RWPE1 (cell line): Measurements from ENCODE around the gene BABAM2.
A peak's percentile ranks its signal among the peaks of the same experiment; 100 is the strongest.
"Not testable (repeated sequence)": the region's sequence is repeated elsewhere in the genome, so short reads cannot be mapped to it uniquely, and the experiment has no call there.

Experiments used
- CTCF ChIA-PET: fragments of 350-600 bp; sonication (Branson Sonifier 250); formaldehyde crosslinking; extraction: SDS; loops from one replicate; lab custom pipeline; 2021; lab: Yijun Ruan, JAX
- POLR2A ChIA-PET: fragments of 400-600 bp; formaldehyde crosslinking; extraction: SDS; loops from one replicate; lab custom pipeline; 2020; ENCODE audit warnings: antibody characterized with exemption; ENCODE audit not compliant: low non-redundant PET; lab: Yijun Ruan, JAX
- DNase-seq: peaks from one replicate; pipeline ENCODE4 v3.0.0; 2012; ENCODE audit warnings: low spot score
- H3K27ac ChIP-seq: fragments of 450-650 bp; 2 replicates; pipeline ENCODE4 v1.5.1; 2017
- TF ChIP-seq, protein P1 (sequence below): fragments of 450-650 bp; conservative IDR thresholded peaks from 2 replicates; pipeline ENCODE4 v1.5.1; 2017; ENCODE audit warnings: low read depth, mild to moderate bottlenecking

The BABAM2 gene

DNA sequence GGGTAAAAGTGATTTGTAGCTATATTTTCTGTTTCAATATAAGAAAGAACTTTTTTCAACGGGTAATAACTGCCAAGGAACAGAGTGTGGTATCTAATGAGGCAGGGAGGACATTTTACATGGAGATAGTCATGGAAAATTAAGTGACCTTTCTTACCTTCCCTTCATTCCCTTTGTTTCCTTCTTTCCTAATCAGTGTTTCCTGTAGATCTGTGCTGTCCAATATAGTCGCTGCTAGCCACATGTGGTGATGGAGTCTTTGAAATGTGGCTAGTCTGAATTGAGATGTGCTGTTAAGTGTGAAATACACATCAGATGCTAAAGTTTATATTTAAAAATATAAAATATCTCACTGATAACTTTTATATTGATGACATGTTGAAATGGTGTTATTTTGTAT is 81.8 kb downstream of the BABAM2 start:
- CTCF ChIA-PET, result interaction anchor here (0.6 to 1.2 kb wide), 2 partner anchors 12 to 134 kb away, joined by 3 to 5 read pairs; no protein-coding TSS in a partner anchor
- DNase-seq, result no peak

DNA sequence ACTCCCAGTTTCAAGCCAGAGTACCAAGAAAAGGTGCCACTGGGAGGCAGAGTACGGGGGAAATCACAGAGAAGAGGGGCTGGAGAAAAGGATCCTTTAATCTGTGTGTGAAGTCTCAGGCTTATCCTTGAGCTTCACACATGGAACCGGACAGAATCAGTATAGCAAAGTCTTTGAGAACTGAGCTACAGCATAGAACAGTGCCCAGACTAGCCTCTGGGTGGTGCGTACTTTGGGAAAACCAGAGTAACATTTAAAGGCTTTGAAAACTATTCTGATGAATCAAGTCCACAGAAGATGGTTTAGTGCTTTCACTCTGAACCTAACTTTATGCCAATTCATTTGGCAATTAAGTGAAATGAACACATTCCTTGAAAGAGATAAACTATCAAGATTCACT is 83.1 kb downstream of the BABAM2 start:
- CTCF ChIA-PET, result interaction anchor here (0.6 to 0.7 kb wide), 2 partner anchors 52 to 64 kb away, joined by 3 to 6 read pairs; no protein-coding TSS in a partner anchor
- POLR2A ChIA-PET, result no interaction called here
- TF ChIP-seq, protein P1, sequence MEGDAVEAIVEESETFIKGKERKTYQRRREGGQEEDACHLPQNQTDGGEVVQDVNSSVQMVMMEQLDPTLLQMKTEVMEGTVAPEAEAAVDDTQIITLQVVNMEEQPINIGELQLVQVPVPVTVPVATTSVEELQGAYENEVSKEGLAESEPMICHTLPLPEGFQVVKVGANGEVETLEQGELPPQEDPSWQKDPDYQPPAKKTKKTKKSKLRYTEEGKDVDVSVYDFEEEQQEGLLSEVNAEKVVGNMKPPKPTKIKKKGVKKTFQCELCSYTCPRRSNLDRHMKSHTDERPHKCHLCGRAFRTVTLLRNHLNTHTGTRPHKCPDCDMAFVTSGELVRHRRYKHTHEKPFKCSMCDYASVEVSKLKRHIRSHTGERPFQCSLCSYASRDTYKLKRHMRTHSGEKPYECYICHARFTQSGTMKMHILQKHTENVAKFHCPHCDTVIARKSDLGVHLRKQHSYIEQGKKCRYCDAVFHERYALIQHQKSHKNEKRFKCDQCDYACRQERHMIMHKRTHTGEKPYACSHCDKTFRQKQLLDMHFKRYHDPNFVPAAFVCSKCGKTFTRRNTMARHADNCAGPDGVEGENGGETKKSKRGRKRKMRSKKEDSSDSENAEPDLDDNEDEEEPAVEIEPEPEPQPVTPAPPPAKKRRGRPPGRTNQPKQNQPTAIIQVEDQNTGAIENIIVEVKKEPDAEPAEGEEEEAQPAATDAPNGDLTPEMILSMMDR, result no peak
- no peak overlapping the region for H3K27ac ChIP-seq
- DNase-seq, result no peak

More for the DNA sequence above, 81.8 kb downstream of the BABAM2 start:
- POLR2A ChIA-PET, result no interaction called here
- TF ChIP-seq, protein P1, result no peak
- H3K27ac ChIP-seq, result no peak overlapping the region

DNA sequence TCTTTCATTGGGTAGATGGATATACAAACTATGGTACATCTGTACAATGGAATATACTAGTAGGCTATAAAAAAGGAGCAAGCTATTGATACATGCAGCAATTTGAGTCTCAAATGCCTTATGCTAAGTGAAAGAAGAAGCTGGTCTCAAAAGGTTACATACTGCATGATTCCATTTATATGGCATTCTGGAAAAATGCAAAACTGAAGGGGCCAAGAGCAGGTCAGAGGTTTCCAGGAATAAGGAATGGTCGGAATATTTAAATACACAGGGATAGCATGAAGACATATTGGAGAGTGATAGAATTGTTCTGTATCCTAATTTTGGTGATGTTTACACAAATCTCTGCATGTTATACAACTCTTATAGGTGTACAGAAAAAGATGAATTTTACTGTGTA is 85.8 kb downstream of the BABAM2 start:
- ChIA-PET CTCF (no interaction called here), POLR2A (no interaction called here)
- H3K27ac ChIP-seq, result no peak overlapping the region
- DNase-seq, result no peak
- TF ChIP-seq, protein P1, result no peak

DNA sequence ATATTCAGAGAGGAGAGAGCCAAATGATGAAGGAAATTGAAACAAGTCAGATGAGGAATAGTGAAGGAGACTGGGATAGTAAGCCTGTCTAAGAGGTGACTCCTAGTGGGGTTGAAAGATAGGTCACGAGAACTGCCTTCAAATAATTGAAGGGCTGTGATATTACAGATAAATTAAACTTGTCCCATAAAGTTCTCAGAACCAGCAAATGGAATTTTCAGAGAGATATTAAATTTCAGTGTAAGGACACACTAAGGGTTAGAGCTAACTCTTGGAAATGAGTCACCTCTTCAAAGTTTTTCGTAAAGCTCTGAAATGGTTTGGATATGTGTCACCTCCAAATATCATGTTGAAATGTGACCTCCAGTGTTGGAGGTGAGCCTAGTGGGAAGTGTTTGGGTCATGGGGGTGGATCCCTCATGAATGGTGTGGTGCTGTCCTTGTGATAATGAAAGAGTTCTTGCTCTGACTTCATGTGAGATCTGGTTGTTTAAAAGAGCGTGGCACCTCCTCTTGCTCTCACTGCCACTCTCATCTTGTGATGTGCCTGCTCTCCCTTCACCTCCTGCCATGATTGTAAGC is 87.3 kb downstream of the BABAM2 start:
- POLR2A ChIA-PET, result no interaction called here
- TF ChIP-seq, protein P1, result no peak
- H3K27ac ChIP-seq, result peak overlapping the region; percentile 76
- DNase-seq, result peak; percentile 36
- CTCF ChIA-PET, result interaction anchor here (0.6 kb wide), 1 partner anchor 62 kb away, joined by 5 read pairs; no protein-coding TSS in a partner anchor

DNA sequence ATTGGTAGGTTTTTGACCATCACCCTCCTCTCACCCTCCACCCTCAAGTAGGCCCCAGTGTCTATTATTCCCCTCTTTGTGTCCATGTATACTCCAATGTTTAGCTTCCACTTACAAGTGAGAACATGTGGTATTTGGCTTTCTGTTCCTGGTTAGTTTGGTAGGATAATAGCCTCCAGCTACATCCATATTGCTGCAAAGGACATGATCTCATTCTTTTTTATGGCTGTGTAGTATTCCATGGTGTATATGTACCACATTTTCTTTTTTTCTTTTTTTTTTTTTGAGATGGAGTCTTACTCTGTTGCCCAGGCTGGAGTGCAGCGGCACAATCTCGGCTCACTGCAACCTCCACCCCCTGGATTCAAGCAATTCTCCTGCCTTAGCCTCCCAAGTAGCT is 88.2 kb downstream of the BABAM2 start:
- CTCF ChIA-PET, DNase-seq, POLR2A ChIA-PET, H3K27ac ChIP-seq: not testable (repeated sequence)

DNA sequence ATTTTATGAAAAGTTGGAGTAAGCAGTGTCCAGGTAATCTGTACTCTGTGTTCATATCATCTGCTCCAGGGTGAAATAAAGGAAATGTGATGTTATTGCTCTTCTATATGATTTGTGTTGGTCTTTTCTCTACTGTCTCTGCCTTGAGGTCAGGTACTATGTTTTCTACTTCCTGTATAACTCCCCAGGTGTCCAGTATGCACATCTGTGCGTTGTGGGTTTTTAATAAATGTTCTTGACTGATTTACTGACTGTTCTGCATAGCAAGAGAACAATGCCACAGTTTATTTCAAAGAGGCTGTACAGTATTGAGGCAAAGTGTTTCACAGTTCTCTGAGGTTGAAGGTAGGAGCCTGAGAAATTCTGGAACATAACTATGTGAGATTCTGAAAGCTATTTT is 89.7 kb downstream of the BABAM2 start:
- no peak for DNase-seq
- no peak overlapping the region for H3K27ac ChIP-seq
- POLR2A ChIA-PET, result interaction anchor here (0.6 kb wide), 1 partner anchor 180 kb away, joined by 3 read pairs; no protein-coding TSS in a partner anchor
- TF ChIP-seq, protein P1, result no peak
- CTCF ChIA-PET, result no interaction called here

DNA sequence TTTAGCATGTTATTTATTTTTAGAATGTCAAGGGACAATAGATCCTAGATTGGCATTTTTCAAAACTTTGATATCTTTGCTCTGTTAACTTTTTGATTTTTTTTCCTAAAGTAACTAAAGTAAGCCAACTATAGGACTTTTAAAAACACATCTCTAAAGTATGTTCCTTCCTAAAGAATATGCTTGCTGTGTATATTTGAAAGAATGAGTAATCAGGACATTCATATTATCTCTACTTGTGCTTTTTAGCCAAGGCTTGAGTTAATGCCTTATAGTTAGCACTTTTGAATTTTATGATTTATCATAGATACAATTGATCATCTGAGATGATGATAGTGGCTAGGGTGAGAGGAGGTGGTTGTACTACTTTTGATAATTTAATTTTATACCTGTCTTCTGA is 93.6 kb downstream of the BABAM2 start:
- TF ChIP-seq, protein P1, result no peak
- ChIA-PET POLR2A (no interaction called here), CTCF (interaction anchor here (0.6 kb wide), 1 partner anchor 362 kb away, joined by 3 read pairs; no protein-coding TSS in a partner anchor)
- no peak for DNase-seq
- no peak overlapping the region for H3K27ac ChIP-seq
